MM.1S (cell line): Measurements from ENCODE around the gene DISP3.

ENCODE experiments used
- EZH2phosphoT487 ChIP-seq: fragments of 300-600 bp; sonication (generic); IDR thresholded peaks from 2 replicates; pipeline ENCODE4 v1.6.1; 2018; ENCODE audit warnings: antibody characterized with exemption, low read length
- TF ChIP-seq, protein P1 (sequence below): fragments of 300-600 bp; sonication (generic); IDR thresholded peaks from 2 replicates; pipeline ENCODE4 v1.5.1; 2016; ENCODE audit warnings: antibody characterized with exemption, low read length, mixed read lengths

DNA sequence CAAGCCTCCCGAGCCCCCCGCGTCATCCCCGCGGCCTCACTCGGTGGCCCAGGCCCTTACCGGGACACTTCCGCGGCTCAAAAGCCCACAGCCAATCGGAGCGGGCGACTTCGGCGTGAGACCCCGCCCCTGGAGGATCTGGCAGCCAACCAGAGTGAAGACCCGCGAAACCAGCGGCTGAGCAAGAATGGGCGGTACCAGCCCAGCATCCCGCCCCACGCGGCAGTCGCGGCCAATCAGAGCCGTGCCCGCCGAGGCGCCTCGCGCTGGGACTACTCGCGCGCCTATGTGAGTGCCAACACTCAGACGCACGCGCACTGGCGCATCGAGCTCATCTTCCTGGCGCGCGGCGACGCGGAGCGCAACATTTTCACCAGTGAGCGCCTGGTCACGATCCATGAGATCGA lies 22.5 kb downstream of the DISP3 start:
- TF ChIP-seq, protein P1, sequence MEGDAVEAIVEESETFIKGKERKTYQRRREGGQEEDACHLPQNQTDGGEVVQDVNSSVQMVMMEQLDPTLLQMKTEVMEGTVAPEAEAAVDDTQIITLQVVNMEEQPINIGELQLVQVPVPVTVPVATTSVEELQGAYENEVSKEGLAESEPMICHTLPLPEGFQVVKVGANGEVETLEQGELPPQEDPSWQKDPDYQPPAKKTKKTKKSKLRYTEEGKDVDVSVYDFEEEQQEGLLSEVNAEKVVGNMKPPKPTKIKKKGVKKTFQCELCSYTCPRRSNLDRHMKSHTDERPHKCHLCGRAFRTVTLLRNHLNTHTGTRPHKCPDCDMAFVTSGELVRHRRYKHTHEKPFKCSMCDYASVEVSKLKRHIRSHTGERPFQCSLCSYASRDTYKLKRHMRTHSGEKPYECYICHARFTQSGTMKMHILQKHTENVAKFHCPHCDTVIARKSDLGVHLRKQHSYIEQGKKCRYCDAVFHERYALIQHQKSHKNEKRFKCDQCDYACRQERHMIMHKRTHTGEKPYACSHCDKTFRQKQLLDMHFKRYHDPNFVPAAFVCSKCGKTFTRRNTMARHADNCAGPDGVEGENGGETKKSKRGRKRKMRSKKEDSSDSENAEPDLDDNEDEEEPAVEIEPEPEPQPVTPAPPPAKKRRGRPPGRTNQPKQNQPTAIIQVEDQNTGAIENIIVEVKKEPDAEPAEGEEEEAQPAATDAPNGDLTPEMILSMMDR = no peak
- TF ChIP-seq EZH2phosphoT487 = no peak
